DMS53 (cell line): ENCODE data around the gene IGSF22.
A peak's percentile ranks its signal among the peaks of the same experiment; 100 is the strongest.
"Not testable (repeated sequence)": the region's sequence is repeated elsewhere in the genome, so short reads cannot be mapped to it uniquely, and the experiment has no call there.

Experiments used
- DNase-seq: peaks from one replicate; lab custom pipeline; 2025; lab: John Stamatoyannopoulos, UW

Gene IGSF22

DNA sequence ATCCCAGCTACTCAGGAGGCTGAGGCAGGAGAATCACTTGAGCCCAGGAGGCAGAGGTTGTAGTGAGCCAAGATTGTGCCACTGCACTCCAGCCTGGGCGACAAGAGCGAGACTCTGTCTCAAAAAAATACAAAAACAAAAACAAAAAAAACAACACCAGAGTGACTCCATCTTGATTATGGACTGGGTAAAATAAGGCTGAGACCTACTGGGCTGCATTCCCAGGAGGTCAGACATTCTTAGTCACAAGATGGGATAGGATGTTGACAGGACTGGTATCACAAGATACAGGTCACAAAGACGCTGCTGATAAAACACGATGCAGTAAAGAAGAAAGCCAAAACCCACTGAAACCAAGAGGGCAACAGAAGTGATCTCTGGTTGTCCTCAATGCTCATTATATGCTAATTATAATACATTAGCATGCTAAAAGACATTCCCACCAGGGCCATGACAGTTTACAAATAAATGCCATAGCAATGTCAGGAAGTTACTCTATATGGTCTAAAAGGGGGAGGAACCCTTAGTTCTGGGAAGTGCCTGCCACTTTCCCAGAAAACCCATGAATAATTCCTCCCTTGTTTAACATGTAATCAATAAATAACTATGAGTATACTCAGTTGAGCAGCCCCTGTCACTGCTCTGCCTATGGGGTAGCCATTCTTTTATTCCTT, 34.4 kb downstream of the IGSF22 start:
- not testable (repeated sequence) for DNase-seq

DNA sequence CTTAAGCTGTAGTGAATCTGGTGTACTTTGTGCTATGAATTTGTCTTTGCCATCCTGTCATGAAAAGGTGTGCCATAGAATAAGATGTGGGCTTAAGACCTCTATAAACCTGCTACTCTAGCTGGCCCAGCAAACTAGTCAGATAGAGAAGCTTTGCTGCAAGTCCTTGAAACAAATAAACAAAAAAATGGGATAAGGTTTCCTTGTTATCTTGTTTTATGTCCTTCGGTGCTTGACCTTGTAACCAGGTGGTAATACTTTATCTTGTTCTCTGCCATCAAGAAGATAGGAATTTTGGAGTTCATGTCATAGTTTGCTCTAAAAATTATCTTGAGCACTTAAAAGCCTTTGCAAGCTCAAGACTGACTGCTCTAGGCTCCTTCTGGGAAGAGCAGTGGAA, 41.7 kb downstream of the IGSF22 start:
- DNase-seq: no peak

DNA sequence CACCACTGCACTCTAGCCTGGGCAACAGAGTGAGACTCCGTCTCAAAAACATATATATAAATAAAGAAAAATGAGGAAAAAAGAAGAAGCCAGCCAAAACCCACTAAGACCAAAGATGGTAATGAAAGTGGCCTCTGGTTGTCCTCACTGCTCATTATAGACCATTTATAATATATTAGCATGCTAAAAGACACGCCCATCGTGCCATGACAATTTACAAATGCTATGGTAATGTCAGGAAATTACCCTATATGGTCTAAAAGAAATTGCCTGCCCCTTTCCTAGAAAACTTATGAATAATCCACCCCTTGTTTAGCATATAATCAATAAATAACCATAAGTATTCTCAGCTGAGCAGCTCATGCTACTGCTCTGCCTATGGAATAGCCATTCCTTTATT, 43.5 kb downstream of the IGSF22 start:
- no peak for DNase-seq

GRCh38 chr11:18681949-18682348, 44.0 kb downstream of the IGSF22 start:
- DNase-seq: not testable (repeated sequence)

GRCh38 chr11:18677560-18677959, 48.4 kb downstream of the IGSF22 start:
- DNase-seq: no peak

- no peak for DNase-seq
These were observed 49.2 kb downstream of the IGSF22 start for GRCh38 chr11:18676803-18677202.

- DNase-seq: peak; percentile 92
These were observed 53.8 kb downstream of the IGSF22 start for GRCh38 chr11:18672209-18672608.

DNA sequence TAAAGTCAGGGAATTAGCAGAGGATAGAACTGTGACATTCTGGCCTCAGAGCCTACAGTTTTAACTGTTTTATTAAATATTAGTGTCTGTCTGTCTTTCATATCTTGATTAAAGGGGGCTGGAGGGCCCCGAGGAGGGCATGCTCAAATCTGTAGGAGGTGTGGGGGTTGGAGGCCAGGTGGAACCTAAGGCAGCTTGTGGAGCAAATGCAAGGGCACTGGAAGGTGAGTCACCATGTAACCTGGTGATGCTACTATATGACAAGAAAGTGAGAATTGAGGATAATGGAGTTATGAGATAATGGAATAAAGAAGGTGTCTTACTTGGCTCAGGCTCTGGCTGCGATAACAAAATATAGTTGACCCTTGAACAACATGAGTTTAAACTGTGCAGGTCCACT, 54.7 kb downstream of the IGSF22 start:
- peak; percentile 42 for DNase-seq

DNA sequence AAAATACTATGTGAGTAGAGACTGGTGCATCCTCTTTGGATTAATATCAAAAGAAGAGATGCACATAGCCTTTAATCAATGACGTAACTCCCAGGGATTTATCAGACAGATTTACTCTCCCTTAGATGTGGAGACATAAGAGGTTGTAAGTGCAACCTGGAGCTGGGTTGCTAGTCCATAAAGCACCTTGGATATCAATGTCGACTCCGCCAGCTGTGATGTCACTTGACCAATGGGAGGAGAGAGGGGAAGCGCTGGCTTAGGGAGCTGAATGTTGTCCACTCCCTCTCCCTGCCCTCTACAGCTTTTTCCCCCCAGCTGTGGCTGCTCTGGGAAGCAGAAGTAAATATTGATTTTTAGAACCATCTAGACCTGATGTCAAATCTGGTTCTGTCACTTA, 56.3 kb downstream of the IGSF22 start:
- peak; percentile 74 for DNase-seq

GRCh38 chr11:18669219-18669596, 56.8 kb downstream of the IGSF22 start:
- DNase-seq: peak; percentile 35

DNA sequence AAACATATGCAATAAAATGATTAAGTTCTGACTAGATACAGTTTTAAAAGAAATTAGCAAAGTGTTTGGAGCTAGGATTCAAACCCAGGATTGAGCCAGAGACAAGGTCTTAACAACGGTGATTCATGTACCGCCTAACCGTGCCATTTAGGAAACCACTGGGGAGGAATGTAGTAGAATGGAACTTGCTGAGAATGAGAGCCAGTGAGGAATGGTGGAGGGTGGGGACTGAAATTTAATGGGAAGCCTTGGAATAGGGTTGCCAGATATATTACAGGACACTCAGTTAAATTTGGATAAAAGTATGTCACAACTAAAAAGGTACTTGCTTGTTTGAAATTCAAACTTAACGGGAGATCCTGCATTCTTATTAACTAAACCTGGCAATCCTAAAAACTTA, 57.9 kb downstream of the IGSF22 start:
- no peak for DNase-seq

DNA sequence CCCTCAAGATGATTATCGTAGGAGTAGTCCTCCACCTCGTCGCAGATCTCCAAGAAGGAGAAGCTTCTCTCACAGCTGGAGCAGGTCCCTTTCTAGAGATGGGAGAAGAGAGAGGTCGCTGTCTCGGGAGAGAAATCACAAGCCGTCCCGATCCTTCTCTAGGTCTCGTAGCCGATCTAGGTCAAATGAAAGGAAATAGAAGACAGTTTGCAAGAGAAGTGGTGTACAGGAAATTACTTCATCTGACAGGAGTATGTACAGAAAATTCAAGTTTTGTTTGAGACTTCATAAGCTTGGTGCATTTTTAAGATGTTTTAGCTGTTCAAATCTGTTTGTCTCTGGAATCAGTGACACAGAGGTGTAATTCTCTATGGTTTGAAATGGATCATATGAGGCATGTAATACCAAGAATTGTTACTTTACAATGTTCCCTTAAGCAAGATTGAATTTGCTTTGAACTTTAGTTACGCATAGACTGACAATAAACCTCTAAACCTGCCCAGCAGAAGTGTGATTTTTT, 60.6 kb downstream of the IGSF22 start:
- DNase-seq: not testable (repeated sequence)

- DNase-seq: no peak
These were observed 68.3 kb downstream of the IGSF22 start for GRCh38 chr11:18657673-18658072.
